ENCODE measurements around the gene ANKRD17.

ANKRD17 gene

DNA sequence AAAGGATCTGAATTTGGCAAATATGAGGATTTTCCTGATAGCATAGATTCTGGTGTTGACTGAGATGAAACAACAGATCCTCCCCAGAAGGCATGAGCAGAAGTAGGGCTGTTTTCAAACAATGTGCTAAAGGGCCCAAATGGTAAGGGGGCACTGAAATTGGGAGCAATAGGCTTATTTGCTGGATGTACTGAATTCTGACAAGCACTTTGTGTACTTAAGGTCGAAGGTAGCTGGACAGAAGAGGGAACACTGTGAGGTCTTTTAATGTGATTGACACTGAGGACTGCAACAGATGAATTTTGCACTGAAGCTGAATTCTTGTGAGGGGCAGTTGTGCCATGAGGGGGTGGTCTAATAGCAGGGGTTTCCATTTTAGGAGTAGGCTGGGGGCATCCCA, 167.9 kb downstream of the ANKRD17 start:
- TF ChIP-seq GATA1 (IDR thresholded peaks at IDR 0.05; ENCODE audit: low read depth, low read length) (no peak), POLR2A (IDR thresholded peaks at IDR 0.05; ENCODE audit: low read length) (no peak)
- no peak for DNase-seq

DNA sequence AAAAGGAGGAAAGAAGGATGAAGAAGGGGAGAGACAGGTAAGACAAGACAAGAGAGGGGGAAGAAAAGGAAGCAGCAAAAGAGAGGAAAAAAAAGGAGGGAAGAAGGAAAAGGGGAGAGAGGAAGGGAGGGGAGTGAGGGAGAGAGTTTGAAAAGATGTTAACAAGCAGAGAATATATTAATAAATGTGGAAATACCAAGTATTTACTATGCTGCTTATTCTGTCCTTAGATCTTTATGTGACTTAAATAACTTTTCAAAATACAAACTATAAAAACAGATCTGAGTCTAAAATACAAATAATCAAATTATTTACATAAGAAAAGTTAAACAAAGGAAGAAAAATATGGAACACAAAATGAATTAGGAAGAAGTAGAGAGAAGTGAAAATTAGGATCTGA, 170.7 kb downstream of the ANKRD17 start:
- DNase-seq: no peak
- TF ChIP-seq GATA1 (IDR thresholded peaks at IDR 0.05; ENCODE audit: low read depth, low read length) (no peak), POLR2A (IDR thresholded peaks at IDR 0.05; ENCODE audit: low read length) (no peak)

GRCh38 chr4:73086095-73086868, 172.3 kb downstream of the ANKRD17 start:
- no peak for TF ChIP-seq GATA1 (IDR thresholded peaks at IDR 0.05; ENCODE audit: low read depth, low read length)
- TF ChIP-seq POLR2A (IDR thresholded peaks at IDR 0.05; ENCODE audit: low read length): no peak
- no peak for DNase-seq

DNA sequence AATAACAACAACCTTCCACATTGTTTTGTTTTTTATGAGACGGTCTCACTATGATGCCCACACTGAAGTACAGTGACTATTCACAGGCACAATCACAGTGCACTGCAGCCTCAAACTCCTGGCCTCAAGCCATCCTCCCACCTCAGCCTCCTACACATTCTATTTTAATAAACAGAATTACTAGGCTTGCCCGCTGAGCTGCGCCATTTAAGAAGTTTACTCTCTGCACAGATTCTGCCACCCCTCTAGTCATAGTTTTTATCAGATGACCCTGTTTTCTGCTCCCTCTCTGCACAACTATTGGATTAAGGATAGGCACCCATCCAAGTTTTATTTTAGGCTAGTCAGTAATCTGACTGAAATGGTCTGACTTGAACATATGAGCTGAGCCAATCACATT, 177.8 kb downstream of the ANKRD17 start:
- TF ChIP-seq GATA1 (IDR thresholded peaks at IDR 0.05; ENCODE audit: low read depth, low read length) (no peak), POLR2A (IDR thresholded peaks at IDR 0.05; ENCODE audit: low read length) (no peak)
- DNase-seq: peak in 1 of 2 experiments; percentile 6

DNA sequence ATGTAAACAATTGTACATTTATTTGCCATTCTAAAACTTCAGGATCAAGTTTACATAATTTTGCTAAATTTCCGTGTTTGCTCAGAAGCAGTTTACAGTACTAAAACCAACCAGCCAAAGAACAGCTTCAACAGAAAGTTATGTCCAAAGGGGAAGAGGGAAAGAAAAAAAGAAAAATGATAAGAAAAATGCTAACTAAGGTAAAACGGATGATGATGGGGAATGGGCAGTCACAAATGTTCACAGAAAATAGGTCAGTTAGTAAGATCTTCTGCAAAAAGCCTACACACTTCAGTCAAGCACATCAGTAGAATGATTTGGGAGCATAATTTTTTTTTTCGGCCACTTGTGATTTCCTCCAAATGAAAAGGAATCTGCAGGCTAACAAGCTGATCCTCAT, 182.8 kb downstream of the ANKRD17 start:
- DNase-seq: no peak
- TF ChIP-seq GATA1 (IDR thresholded peaks at IDR 0.05; ENCODE audit: low read depth, low read length): no peak
- TF ChIP-seq POLR2A (IDR thresholded peaks at IDR 0.05; ENCODE audit: low read length): no peak

DNA sequence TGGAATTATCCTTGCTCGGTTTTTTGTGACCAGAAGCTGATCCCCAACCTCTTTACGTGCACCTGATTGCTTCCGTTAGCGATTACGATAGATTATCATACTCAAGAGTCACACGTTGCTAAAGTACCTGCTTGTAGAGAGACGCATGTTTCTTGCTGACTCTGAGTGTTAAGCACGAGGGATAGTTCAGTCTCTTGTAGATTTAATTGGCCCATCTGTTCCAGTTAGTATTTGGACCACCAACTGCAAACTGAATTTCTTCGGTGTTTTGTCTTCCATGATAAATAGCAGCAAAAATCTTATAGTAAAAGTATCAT, 188.6 kb downstream of the ANKRD17 start:
- no peak for DNase-seq
- TF ChIP-seq POLR2A (IDR thresholded peaks at IDR 0.05; ENCODE audit: low read length) (no peak), GATA1 (IDR thresholded peaks at IDR 0.05; ENCODE audit: low read depth, low read length) (no peak)

DNA sequence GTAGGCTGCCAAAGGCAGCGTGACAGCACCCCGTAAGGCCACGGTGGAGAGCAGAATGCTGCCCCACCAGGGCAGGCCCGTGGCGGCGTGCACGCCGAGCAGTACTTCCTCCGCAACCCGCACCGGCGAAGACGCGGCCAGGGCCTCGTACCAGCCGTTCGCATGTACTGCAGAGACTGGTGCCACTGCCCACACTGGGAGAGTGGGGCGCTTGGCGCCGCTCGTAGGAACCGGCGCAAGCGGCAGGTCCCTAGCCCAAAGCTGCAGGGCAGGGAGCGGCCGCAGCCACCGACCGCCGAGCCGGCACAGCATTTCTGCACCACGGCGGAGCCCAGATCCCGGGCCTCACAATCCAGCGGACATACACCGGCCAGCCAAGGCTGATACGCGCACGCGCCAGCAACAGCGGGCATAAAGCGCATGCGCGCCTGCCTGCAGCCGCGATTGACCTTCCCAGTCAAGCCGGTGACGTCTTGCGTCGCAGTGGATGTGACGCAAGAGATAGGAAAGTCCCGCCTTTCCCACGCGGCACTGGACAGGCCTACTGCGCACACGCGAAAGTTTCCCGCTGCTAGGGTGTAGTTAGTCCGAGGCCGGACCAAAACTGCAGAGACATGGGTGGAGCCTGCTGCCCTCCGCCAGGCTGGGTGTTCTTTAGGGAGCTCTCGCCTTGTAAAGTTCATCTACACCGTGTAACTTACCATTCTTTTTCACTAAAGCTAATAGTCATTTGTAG, 189.1 kb downstream of the ANKRD17 start, which contains the start of gene COX18:
Gene COX18 (minus strand): TSS at position 379 of the 736 bp plus-strand sequence. CDS start 67 bp downstream, at position 312.
- peak; percentile 98 to 99 for DNase-seq
- TF ChIP-seq POLR2A (IDR thresholded peaks at IDR 0.05; ENCODE audit: low read length): peak; percentile 99
- TF ChIP-seq GATA1 (IDR thresholded peaks at IDR 0.05; ENCODE audit: low read depth, low read length): no peak

- peak; percentile 68 to 73 for DNase-seq
- TF ChIP-seq GATA1 (IDR thresholded peaks at IDR 0.05; ENCODE audit: low read depth, low read length) (no peak), POLR2A (IDR thresholded peaks at IDR 0.05; ENCODE audit: low read length) (no peak)
Measured at GRCh38 chr4:73068491-73069337, 189.9 kb downstream of the ANKRD17 start.

DNA sequence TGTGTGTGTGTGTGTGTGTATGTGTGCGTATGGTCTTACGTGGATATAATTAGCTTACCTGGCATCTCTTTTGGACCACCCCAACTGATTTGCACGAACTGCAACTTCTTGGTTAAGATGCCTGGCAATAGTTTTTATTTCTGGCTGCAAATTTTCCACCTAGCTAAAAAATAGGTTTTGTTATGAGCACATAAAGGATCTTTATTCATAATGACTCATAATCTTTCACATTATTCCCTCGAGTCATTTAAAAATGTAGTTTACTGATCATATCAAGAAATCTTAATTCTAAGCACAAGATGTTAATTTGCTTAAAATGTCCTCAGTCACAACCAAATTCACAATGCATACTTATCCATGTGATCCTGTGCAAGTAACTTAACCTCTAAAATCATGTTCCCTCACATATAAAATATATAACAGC, 190.6 kb downstream of the ANKRD17 start:
- peak; percentile 57 to 68 for DNase-seq
- TF ChIP-seq POLR2A (IDR thresholded peaks at IDR 0.05; ENCODE audit: low read length) (no peak), GATA1 (IDR thresholded peaks at IDR 0.05; ENCODE audit: low read depth, low read length) (no peak)

DNA sequence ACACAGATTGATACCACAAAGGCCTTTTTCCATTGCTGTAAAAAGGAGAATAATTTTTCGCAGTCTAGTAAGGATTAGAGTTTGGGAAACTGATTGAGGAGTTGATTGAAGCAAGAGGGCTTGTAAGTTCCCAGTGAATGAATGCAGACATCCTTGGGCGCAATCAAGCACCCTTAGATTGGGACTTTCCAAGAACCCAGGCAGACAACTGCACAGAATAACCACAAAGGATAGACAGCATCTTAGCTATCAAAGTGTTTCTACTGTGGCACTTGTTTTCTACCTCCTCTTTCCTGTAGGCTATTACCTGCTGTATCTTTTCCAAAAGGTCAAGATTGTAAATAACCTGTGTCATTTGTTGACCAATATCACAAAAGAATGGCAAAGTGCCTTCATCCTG, 191.7 kb downstream of the ANKRD17 start:
- peak in 1 of 2 experiments; percentile 8 for DNase-seq
- TF ChIP-seq GATA1 (IDR thresholded peaks at IDR 0.05; ENCODE audit: low read depth, low read length): no peak
- TF ChIP-seq POLR2A (IDR thresholded peaks at IDR 0.05; ENCODE audit: low read length): no peak

DNA sequence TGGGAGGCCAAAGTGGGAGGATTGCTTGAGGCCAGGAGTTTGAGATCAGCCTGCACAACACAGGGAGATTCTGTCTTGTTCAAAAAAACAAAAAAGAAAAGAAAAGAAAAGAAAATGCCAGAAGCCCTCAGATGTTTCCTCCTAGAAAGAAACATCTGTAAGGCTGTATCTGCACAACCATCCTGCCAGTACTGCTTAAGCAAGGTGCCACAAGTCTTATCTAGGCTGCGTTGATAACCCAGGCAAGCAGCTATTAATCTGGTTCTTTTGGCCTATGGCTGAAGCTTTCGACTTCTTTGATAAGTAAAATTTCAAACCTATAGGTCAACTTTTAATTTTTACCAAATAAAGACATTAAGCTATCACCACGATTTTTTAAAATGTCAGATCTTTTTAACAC, 192.2 kb downstream of the ANKRD17 start:
- DNase-seq: peak; percentile 45 to 84
- no peak for TF ChIP-seq GATA1 (IDR thresholded peaks at IDR 0.05; ENCODE audit: low read depth, low read length)
- no peak for TF ChIP-seq POLR2A (IDR thresholded peaks at IDR 0.05; ENCODE audit: low read length)

DNA sequence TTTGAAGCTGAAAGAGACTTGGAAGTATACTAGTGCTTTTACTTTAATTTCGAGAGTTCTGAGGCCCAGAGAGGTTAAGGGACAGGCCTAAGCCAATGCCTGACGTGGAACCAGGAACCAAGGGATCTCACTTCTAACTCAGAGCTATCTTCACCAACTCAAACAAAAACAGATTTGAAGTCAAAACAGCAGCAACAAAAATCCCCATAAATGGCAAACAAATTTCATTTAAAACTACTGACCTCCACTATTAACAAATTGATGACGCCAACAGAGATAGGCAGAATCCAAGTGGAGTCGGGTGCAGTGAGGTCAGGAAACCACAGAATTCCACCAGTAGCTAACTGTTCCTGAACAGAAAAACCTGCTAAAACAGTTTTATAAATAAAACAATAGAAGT, 194.1 kb downstream of the ANKRD17 start:
- no peak for TF ChIP-seq GATA1 (IDR thresholded peaks at IDR 0.05; ENCODE audit: low read depth, low read length)
- TF ChIP-seq POLR2A (IDR thresholded peaks at IDR 0.05; ENCODE audit: low read length): no peak
- DNase-seq: no peak

DNA sequence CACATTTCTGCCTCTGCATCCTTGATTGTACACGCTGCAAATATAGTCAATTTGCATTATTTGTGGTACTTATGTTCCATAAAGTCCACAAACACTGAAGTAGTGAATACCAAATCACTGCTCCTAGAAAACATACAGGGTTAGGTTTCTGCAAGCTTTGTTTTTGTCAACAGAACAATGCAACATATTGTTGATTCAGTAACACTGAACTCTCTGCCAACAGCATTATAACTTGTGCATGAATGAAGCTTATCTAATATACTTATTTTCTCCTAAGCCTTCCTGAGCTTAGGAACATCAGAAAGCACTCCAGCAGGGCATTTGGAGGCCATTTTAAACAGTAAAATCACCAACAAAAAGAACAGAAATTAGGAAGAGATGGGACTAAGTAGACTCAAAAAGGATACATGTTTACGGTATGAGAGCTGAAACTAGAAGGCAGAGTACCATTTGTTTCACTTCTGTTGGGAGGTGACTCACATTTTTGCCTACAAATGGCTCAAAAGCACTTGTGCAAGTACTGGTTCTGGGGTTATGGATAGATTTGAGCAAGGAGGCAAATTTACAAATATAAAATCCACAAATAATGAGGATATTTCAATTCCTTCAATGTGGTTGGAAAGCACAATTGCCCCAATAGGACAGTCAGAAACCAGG, 203.2 kb downstream of the ANKRD17 start:
- TF ChIP-seq POLR2A (IDR thresholded peaks at IDR 0.05; ENCODE audit: low read length) (no peak), GATA1 (IDR thresholded peaks at IDR 0.05; ENCODE audit: low read depth, low read length) (no peak)
- no peak for DNase-seq
